ENCODE data around the gene EFHC1. TPM values are rescaled to one million over a fixed set of nuclear protein-coding genes. Genes with fewer than 3 reads are reported as not detected.

EFHC1 gene
- total and polyA plus RNA-seq, 2 donors (not counting 1 experiment from before 2014, with no cell fraction given): 19.4 to 34.8 TPM

DNA sequence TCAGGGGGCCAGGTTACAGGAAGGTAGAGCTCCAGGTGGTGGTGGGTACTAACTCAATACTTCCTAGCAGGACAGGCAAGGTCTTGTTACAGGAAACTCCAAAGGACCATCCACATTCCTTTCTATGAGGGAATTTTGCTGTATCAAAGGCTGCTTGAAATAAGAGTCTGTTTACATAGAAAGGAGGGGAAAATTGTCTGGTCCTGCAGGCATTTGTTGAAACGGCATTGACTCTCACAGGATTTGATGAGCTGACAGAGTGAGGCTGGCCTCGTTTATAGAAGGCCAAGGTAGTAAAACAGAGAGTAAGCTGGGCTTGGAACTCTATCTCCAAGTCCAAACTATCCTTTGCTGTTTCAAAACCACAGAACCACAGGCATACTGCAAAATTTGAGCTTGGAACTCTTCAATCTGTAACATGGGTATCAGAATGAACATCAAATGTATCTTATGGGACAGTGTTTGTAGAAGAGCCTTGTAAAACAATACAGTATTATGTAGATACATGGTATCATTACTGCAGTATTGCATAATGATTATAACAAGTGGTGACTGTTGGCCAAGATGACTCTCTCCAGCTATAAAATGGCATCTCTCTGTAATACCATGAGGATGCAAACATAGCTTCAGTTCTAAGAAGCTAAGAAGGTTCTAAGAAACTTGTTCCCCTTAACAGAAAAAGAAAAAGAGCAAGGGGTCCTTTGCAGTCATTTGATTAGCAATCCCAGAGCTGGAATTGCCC is 95.2 kb downstream of the EFHC1 start:
- no peak overlapping the region for H3K4me3 Mint-ChIP-seq
- Histone ChIP-seq H3K4me2 (replicated peaks; ENCODE audit: low read depth, low read length, poor library complexity, severe bottlenecking) (no peak overlapping the region), H3K4me1 (ENCODE audit: control insufficient read depth in 2 of 2, insufficient read depth in 2 of 2, low read length in 2 of 2) (no peaks in the 10 kb centered on the region), H3K9me3 (ENCODE audit: control extremely low read depth in 1 of 3, control insufficient read depth in 2 of 3, insufficient read depth in 1 of 3, low read length in 2 of 3) (no peaks in the 10 kb centered on the region), H3K36me3 (replicated peaks in 1 of 2; ENCODE audit: control extremely low read depth in 1 of 2, control insufficient read depth in 1 of 2, extremely low read depth in 1 of 2, insufficient read depth in 2 of 2, low read length in 1 of 2) (peaks cover 0 to 45% of the 10 kb centered on the region in 2 experiments), H2AFZ (ENCODE audit: insufficient read depth, low read depth, low read length, poor library complexity, severe bottlenecking) (no peak overlapping the region), H3K9ac (ENCODE audit: low read length) (no peak overlapping the region), H3K27ac (ENCODE audit: low read length in 2 of 2) (no peak overlapping the region), H3K79me2 (ENCODE audit: control insufficient read depth, insufficient read depth, low read length) (no peaks in the 10 kb centered on the region), H4K20me1 (ENCODE audit: control insufficient read depth, insufficient read depth, low read length, poor library complexity, severe bottlenecking) (no peaks in the 10 kb centered on the region), H3K4me3 (ENCODE audit: control extremely low read depth in 1 of 5, extremely low read depth in 1 of 5, insufficient read depth in 1 of 5, low read depth in 2 of 5, low read length in 4 of 5) (no peak overlapping the region), H3K27me3 (replicated peaks in 1 of 4; ENCODE audit: control extremely low read depth in 1 of 4, control insufficient read depth in 3 of 4, insufficient read depth in 4 of 4, low read length in 3 of 4) (no peaks in the 10 kb centered on the region)
- no peak for DNase-seq
- POLR2A ChIA-PET: no interaction called here
- TF ChIP-seq, protein P1, sequence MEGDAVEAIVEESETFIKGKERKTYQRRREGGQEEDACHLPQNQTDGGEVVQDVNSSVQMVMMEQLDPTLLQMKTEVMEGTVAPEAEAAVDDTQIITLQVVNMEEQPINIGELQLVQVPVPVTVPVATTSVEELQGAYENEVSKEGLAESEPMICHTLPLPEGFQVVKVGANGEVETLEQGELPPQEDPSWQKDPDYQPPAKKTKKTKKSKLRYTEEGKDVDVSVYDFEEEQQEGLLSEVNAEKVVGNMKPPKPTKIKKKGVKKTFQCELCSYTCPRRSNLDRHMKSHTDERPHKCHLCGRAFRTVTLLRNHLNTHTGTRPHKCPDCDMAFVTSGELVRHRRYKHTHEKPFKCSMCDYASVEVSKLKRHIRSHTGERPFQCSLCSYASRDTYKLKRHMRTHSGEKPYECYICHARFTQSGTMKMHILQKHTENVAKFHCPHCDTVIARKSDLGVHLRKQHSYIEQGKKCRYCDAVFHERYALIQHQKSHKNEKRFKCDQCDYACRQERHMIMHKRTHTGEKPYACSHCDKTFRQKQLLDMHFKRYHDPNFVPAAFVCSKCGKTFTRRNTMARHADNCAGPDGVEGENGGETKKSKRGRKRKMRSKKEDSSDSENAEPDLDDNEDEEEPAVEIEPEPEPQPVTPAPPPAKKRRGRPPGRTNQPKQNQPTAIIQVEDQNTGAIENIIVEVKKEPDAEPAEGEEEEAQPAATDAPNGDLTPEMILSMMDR (IDR thresholded peaks at IDR 0.05): no peak
- TF ChIP-seq EZH2 (IDR thresholded peaks at IDR 0.05; ENCODE audit: borderline replicate concordance, insufficient read depth, low read depth, low read length, poor library complexity, severe bottlenecking): no peak
- WGBS (ENCODE audit: insufficient coverage): no CpG with 5 or more reads among the region's 2 CpGs
- no peaks in the 10 kb centered on the region for H3K27me3 Mint-ChIP-seq
- H3K4me1 Mint-ChIP-seq: no peaks in the 10 kb centered on the region
- CTCF ChIA-PET: interaction anchor here (0.9 to 1.3 kb wide), 3 partner anchors 9 to 98 kb away, joined by 3 to 4 read pairs (median 3); no protein-coding TSS in a partner anchor
- no peak for ATAC-seq (ENCODE audit: low read depth)
- no peaks in the 10 kb centered on the region for H3K9me3 Mint-ChIP-seq (ENCODE audit: insufficient read depth)
- intact Hi-C loops (cut with micrococcal nuclease): no loop called here
- H3K27ac Mint-ChIP-seq: no peak overlapping the region

DNA sequence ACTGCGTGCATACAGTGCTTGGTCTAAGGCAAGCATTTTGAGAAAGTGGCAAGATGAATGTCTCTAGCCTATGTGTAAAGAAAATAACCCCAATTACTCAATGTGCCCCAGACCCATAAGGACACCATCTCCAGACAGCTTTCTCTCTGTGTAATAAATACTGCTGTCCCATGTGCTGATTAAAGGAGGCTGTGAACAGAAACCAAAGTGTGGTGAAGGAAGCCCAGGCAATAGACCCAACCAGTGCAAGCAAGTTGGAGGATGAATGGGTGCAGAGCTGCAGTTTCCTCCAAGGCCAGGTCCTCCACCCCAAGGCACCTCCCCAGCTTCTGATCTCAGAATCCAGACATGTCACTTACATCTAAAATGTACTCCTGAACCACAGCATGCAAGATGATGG is 96.1 kb downstream of the EFHC1 start:
- Mint-ChIP-seq H3K9me3 (ENCODE audit: insufficient read depth) (no peaks in the 10 kb centered on the region), H3K4me1 (no peaks in the 10 kb centered on the region), H3K27ac (no peak overlapping the region), H3K27me3 (no peaks in the 10 kb centered on the region), H3K4me3 (no peak overlapping the region)
- Histone ChIP-seq H4K20me1 (ENCODE audit: control insufficient read depth, insufficient read depth, low read length, poor library complexity, severe bottlenecking) (no peaks in the 10 kb centered on the region), H3K4me2 (replicated peaks; ENCODE audit: low read depth, low read length, poor library complexity, severe bottlenecking) (no peak overlapping the region), H3K9me3 (ENCODE audit: control extremely low read depth in 1 of 3, control insufficient read depth in 2 of 3, insufficient read depth in 1 of 3, low read length in 2 of 3) (no peaks in the 10 kb centered on the region), H3K79me2 (ENCODE audit: control insufficient read depth, insufficient read depth, low read length) (no peaks in the 10 kb centered on the region), H3K27me3 (replicated peaks in 1 of 4; ENCODE audit: control extremely low read depth in 1 of 4, control insufficient read depth in 3 of 4, insufficient read depth in 4 of 4, low read length in 3 of 4) (no peaks in the 10 kb centered on the region), H2AFZ (ENCODE audit: insufficient read depth, low read depth, low read length, poor library complexity, severe bottlenecking) (no peak overlapping the region), H3K27ac (ENCODE audit: low read length in 2 of 2) (no peak overlapping the region), H3K36me3 (replicated peaks in 1 of 2; ENCODE audit: control extremely low read depth in 1 of 2, control insufficient read depth in 1 of 2, extremely low read depth in 1 of 2, insufficient read depth in 2 of 2, low read length in 1 of 2) (peaks cover 0 to 45% of the 10 kb centered on the region in 2 experiments), H3K4me1 (ENCODE audit: control insufficient read depth in 2 of 2, insufficient read depth in 2 of 2, low read length in 2 of 2) (no peaks in the 10 kb centered on the region), H3K4me3 (ENCODE audit: control extremely low read depth in 1 of 5, extremely low read depth in 1 of 5, insufficient read depth in 1 of 5, low read depth in 2 of 5, low read length in 4 of 5) (no peak overlapping the region), H3K9ac (ENCODE audit: low read length) (no peak overlapping the region)
- ChIA-PET CTCF (interaction anchor here (1.3 kb wide), 1 partner anchor 99 kb away, joined by 3 read pairs; no protein-coding TSS in a partner anchor), POLR2A (no interaction called here)
- ATAC-seq (ENCODE audit: low read depth): no peak
- TF ChIP-seq EZH2 (IDR thresholded peaks at IDR 0.05; ENCODE audit: borderline replicate concordance, insufficient read depth, low read depth, low read length, poor library complexity, severe bottlenecking): no peak
- TF ChIP-seq, protein P1 (IDR thresholded peaks at IDR 0.05): no peak
- no peak for DNase-seq
- intact Hi-C loops (cut with micrococcal nuclease): no loop called here
- WGBS (ENCODE audit: insufficient coverage): no CpG with 5 or more reads among the region's 1 CpG

Measured in B cell (primary cell).